GM18498 (cell line): ENCODE data around the gene SPATA21.
A peak's percentile ranks its signal among the peaks of the same experiment; 100 is the strongest.

ENCODE experiments used
- ATAC-seq: cut with Tn5 transposase; IDR thresholded peaks from one replicate; pipeline ENCODE4 v1.9.1; 2021; ENCODE audit warnings: mild to moderate bottlenecking, moderate library complexity; ENCODE audit not compliant: unreplicated experiment

SPATA21 gene

DNA sequence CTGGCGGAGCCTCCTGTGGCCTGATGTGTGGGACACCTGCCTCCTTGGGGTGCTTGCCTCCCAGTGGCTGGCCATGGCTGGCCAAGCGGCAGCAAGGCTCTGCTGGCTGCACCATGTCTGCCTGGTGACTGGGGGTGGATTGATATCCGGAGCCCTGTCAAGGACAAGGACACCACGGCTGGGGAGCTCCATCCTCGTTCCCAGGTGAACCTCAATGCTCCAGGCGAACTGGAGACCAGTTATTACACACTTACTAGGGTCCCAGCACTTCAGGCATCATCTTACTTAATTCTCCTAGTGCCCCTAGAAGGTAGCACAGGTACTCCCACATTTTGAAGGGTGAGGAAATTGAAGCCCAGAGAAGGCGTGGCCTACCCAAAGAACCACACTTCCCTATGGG lies 15.2 kb downstream of the SPATA21 start:
- ATAC-seq, result no peak

- ATAC-seq, result no peak
These were observed 16.0 kb downstream of the SPATA21 start for GRCh38 chr1:16421201-16421600.

DNA sequence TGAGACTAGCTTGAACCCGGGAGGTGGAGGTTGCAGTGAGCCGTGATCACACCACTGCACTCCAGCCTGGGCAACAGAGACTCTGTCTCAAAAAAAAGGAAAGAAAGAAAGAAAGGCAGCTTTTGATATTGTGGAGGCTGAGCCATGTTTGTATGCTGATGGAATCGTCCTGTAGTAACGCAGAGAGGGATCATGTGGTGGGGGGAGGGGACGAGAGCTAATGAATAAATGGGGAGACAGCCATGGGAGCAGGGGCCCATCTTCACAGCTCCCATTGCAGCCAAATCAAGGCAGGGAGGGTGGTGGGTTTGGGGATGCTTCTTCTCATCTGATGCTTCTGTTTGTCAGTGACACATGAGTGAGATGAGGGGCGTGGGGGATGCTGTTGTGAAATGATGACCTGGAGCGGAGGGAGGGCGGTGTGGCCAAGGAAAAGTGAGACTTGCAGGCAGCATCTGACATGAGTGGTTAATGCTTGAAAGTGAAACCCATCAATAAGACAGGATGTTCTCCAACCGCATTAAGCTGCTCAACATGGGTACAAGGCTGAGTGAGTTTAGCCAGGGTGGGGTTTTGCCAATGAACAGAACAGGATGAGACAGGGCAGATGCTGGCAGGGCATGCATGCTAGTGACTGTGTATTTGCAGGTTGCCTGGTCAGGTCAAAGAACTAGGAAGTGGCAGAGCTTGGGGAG lies 16.7 kb downstream of the SPATA21 start:
- peak; percentile 92 for ATAC-seq

DNA sequence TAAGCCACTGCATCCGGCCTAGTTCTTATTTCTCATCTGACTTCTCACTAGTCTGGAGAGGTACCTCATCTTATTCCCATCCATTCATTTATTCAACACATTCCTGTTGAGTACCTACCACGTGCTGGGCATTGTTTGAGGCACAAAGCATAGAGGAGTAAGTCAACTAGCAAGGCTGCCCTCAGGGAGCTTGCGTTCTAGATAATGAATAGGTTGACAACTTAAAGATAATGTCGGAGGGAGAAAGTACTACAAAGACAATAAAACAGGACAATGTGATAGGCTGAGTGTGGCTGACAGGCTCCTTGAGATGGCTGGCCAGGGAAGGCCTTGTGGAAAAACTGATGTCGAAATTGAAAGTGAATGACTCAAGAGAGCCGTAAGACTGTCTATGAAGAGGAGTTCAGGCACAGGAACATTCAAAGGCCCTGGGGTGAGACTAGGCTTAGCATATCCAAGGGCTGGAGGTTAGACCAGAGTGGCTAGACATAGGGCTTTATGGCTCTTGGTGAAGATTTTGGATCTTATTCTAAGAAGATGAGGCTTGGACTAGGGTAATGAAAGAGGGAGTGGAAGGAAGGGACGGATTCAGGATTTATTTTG lies 18.3 kb downstream of the SPATA21 start:
- ATAC-seq, result no peak

DNA sequence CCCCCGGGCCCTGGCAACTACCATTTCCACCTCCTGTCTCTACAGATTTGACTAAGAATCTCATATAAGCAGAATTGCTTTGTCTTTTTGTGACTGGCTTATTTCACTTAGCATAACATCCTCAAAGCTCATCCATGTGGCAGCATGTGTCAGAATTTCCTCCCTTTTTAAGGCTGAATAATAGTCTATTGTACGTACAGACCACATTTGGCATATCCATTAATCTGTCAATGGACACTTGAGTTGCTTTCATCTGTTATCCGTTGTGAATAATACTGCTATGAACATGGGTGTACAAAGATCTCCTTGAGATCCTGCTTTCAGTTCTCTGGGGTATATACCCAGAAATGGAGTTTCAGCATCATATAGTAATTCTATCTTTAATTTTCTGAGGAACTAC lies 24.0 kb downstream of the SPATA21 start:
- no peak for ATAC-seq

- ATAC-seq, result no peak
These were observed 26.4 kb downstream of the SPATA21 start for GRCh38 chr1:16410803-16411202.

DNA sequence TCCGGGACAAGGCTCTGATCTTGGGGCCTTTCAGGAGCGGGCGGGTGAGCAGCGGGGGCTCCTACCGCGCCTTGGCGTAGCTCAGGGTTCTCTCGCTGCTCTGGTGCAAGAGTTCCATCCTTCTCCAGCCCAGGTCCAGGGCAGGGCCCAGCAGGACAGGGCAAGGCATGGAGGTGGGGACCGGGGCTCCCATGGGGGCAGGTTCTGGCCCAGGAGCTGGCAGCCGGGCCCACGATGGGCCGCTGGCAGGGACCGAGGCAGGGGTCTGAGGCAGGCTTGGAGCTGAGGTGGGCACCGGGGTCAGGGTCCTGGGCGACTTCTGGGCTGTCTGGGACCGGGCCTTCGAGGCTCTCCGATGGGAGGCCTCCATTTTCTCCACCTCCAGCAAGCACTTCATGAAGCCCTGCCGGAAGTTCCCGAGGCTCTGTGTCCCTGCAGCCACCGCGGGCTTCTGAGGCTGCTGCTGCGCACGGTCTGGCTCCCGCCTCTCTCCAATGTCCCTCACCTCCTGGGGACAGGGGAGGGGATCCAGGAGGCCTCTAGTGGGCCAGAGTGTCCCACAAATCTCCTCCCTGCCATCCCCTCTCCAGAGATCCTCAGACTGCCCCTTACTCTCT lies 27.6 kb downstream of the SPATA21 start:
- no peak for ATAC-seq

DNA sequence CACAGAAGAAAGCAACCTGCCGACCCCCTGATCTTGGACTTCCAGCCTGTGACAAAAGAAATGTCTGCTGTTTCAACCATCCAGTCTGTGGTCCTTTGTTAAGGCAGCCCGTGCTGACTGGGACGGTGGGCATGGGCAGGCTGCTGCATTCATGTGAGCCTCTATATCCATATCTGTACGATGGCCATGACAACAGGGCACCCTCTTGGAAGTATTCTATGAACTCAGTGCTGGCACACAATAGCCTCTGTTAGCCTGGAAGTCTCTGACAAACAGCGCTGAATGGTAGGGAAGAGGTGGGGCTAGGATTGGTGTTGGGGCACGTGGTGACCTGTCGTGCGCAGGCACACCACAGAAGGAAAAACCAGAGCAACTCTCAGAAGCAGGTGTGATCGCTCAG lies 30.4 kb downstream of the SPATA21 start:
- ATAC-seq, result no peak

DNA sequence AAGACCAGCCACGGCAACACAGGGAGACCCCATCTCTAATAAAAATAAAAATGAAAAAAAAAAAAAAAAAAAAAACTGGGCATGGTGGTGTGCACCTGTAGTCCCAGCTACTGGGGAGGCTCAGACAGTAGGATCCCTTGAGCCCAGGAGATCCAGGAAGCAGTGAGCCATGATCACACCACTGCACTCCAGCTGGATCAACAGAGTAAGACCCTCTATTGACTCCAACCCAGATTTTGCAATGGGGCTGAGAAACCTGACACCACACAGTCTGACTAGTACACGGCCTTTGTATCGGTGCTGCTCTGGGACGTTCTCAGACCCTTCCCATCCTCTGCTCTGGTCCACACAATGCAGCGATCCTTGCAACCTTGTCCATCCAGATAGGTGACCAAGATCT lies 31.8 kb downstream of the SPATA21 start:
- ATAC-seq, result no peak

- ATAC-seq, result no peak
These were observed 34.5 kb downstream of the SPATA21 start for GRCh38 chr1:16402742-16403141.

DNA sequence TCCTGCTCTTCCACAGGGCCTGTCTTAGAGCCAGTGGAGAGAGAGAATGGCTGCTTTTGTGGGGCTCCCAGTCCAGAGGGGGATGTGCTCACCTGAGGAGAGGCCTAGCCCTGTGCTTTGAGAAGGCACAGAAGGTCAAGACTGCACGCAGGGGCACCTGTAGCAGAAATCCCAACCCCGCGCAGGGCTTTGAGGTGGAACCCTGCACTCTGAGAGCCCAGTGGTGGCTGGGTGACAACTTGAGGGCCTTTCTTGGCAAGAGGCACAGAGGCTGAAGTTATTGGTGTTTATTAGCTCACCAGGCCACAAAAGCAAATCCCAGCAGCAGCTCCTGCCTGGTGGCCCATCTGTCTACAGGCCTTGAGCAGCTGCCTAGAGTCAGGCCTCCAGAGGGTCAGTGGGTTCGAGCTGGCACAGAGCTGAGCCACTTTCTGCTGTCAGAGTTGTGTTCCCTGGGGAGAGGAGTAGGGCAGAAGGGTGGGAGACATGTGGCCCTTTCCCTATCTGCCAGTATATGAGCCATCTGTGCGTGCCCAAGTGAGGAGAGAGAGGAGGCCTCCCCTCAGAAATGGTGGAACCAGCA lies 38.8 kb downstream of the SPATA21 start:
- no peak for ATAC-seq

DNA sequence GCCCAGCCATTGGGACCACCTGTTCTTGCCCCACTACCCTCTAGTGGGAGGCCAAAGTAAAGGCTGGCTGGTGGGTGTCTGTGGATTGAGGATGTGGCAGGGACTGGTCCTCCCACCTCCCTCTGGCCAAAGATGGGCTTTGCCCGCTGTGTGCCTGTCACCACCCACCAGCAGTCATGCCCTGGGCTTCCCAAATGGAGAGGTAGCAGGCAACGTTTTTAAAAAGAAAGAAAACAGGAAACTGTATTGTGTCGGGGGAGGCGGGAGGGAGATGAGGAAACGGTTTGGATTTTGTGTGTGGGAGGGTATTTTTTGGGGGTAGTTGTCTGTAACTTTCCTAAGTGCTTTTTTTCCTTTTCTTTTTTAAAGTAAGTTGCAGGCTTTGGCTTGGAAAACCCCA lies 40.1 kb downstream of the SPATA21 start:
- no peak for ATAC-seq

DNA sequence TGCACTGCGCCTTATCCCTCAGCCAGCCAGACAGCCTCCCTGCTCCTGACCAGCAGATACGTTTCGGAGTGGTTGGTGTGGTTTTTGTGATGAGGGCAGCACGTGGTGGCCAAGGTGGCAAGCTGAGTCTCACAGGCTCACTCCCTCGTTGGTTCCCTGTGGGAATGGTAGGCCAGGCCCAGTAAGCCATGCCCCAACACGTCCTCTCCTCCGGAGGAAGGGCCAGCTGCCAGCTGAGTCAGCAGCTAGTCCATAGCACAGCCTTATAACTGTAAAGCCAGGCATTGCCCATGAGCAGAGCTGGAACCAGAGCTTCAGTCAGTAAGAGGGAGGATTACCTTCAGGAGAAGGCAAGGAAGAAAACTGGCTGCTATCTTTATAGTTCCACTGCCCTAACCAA lies 40.6 kb downstream of the SPATA21 start:
- ATAC-seq, result no peak

DNA sequence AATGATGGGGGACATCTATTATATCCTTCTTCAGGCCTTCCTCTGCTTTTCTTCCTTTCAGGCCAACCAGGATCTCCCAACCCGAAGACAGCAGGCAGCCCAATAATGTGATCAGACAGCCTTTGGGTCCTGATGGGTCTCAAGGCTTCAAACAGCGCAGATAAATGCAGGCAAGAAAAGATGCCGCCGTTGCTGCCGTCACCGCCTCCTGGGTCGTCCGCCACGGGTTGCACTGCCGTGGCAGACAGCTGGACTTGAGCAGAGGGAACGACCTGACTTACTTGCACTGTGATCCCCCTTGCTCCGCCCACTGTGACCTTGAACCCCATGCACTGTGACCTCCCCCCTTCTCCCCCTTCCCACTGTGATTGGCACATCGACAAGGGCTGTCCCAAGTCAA lies 42.2 kb downstream of the SPATA21 start:
- no peak for ATAC-seq

DNA sequence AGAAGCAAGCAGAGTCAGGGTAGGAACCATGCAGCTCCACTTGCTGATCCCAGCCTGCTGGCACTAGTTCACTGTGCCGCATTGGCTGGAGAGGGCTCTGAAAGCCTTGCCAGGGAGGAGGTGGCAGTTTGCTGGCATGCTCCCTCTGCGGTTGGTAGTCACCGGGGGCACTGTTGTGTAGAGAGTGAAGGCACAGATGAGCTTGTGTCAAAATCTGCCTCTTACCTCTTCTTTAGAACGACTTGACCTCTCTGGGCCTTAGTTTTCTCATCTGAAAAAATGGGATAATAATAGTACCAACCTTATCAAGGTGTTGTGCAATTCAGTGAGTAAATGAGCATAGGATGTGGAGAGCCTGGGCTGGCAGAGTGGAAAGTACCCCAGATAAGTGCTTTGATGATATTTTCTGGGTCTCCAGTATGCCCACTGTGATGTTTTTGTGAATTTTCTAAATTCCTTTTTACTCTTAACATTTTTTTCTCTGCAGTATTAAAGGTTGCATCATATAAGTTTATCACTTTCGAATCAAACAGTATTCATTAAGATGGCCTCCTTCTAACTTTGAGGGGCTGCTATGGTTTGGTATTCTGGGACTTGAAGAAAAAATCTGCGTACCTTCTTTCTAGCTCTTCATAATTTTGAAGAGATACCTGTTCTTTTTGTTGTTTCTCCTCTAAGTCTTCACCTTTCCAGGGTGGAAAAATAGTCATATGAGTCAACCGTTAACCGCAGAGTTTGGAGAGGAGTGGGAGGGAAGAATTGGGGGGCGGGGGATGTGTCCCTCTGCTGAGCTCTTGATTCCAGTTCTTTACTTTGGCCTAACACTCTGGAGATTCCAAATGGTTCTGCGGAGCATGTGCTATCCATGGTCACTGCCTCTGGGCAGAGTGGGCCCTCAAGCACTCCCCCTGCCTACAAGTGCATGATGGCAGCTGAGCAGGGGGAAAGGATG lies 43.4 kb downstream of the SPATA21 start:
- no peak for ATAC-seq

DNA sequence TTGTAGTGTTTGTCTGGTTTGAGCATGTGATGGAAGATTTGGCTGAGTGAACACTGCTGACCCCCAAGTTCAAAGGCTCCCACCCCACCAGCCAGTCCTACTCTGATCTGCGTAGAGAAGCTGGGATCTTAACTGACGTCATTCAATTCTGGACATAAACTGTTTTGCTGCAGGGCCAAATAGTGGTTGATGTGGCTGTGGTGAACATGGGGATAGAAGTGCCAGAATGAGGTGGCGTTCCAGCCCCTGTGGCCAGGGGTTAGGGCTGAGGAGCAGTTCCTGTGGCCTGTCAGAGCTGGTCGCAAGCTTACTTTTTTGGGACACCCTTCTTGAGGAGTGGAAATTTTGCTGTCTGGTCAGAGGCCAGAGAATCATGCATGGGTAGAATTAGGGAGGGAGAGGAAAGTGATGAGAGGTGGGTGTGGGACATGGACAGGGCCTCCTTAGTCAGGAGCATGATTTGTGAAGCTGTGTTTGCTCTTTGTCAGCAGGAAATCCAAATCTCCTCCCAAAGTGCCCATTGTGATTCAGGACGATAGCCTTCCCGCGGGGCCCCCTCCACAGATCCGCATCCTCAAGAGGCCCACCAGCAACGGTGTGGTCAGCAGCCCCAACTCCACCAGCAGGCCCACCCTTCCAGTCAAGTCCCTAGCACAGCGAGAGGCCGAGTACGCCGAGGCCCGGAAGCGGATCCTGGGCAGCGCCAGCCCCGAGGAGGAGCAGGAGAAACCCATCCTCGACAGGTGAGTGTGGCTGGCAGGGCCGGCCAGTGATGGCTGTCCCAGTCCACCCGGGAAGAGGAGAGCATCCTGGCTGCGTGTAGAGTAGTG lies 44.3 kb downstream of the SPATA21 start:
- no peak for ATAC-seq

- no peak for ATAC-seq
These were observed 45.8 kb downstream of the SPATA21 start for GRCh38 chr1:16391411-16391810.

GRCh38 chr1:16387201-16388188 lies 49.7 kb downstream of the SPATA21 start:
- ATAC-seq, result no peak
